ENCODE measurements around the gene SDR42E1. TPM values are rescaled to one million over a fixed set of nuclear protein-coding genes. Genes with fewer than 3 reads are reported as not detected.

SDR42E1 gene
- total and polyA plus RNA-seq, 10 of the 15 experiments (the other 5 are each of a cell fraction or from before 2014, with no cell fraction given) = 1.4 to 5.5 (median 2.3) TPM

GRCh38 chr16:82016263-82016662, 5.0 kb upstream of the SDR42E1 start:
- H3K27me3 ChIP-seq (replicated peaks in 1 of 2; ENCODE audit: control insufficient read depth in 2 of 2, insufficient read depth in 2 of 2, low read length in 1 of 2) = no peaks in the 10 kb centered on the region
- no peak overlapping the region for H3K4me3 ChIP-seq
- BruUV-seq (replicated peaks) = no TSS peak
- WGBS (ENCODE audit: insufficient coverage, insufficient replicate concordance, low lambda C conversion rate, missing lambda C conversion rate) = 33% methylated on average over 7 of the region's 7 CpGs
- DNase-seq (ENCODE audit: low read depth, low spot score) (no peak), ATAC-seq (no peak), FAIRE-seq (no peak)
- intact Hi-C loops (cut with micrococcal nuclease; ENCODE audit: unreplicated experiment) = no loop called here
- no peak overlapping the region for H3K4me2 ChIP-seq (ENCODE audit: control insufficient read depth, insufficient read depth)
- no peak overlapping the region for H3K9ac ChIP-seq (ENCODE audit: control insufficient read depth, insufficient read depth, low read length)
- no peaks in the 10 kb centered on the region for H4K20me1 ChIP-seq (ENCODE audit: control insufficient read depth, insufficient read depth)
- no peaks in the 10 kb centered on the region for H3K4me1 ChIP-seq (ENCODE audit: control insufficient read depth, insufficient read depth, low read length)
- ChIA-PET RAD21 (ENCODE audit: unreplicated experiment) (no interaction called here), POLR2A (no interaction called here), SMC1A (ENCODE audit: uncharacterized antibody, unreplicated experiment) (no interaction called here), CTCF (no interaction called here)
- TF ChIP-seq CEBPB (IDR thresholded peaks at IDR 0.05; ENCODE audit: borderline replicate concordance in 1 of 2, low read depth in 2 of 2, low read length in 2 of 2) (no peak), RAD21 (IDR thresholded peaks at IDR 0.05; ENCODE audit: insufficient read depth, low read depth, low read length) (no peak), KDM1A (IDR thresholded peaks at IDR 0.05; ENCODE audit: borderline replicate concordance) (no peak)
- in situ Hi-C loops (cut with MboI) = no loop called here
- H3K9me3 ChIP-seq (replicated peaks; ENCODE audit: control insufficient read depth, insufficient read depth, low read length) = no peaks in the 10 kb centered on the region; the same call in 2 of the 3 replicates
- no peaks in the 10 kb centered on the region for H3K79me2 ChIP-seq (ENCODE audit: control insufficient read depth, insufficient read depth, low read length)
- no peaks in the 10 kb centered on the region for H3K36me3 ChIP-seq (ENCODE audit: control insufficient read depth in 2 of 2, insufficient read depth in 2 of 2, low read length in 1 of 2)
- H2AFZ ChIP-seq (ENCODE audit: control insufficient read depth, low read depth, low read length) = no peak overlapping the region
- H3K27ac ChIP-seq (ENCODE audit: control insufficient read depth, insufficient read depth) = no peak overlapping the region

GRCh38 chr16:82013139-82013538, 1.9 kb upstream of the SDR42E1 start:
- DNase-seq (ENCODE audit: low read depth, low spot score) = no peak
- TF ChIP-seq RUNX3 (IDR thresholded peaks at IDR 0.05; ENCODE audit: low read length) (no peak), CTCF (IDR thresholded peaks at IDR 0.05 in 2 of 3, conservative IDR thresholded peaks at IDR 0.05 in 1 of 3; ENCODE audit: control insufficient read depth in 2 of 3, extremely low read depth in 1 of 3, insufficient read depth in 1 of 3, low read depth in 3 of 3, low read length in 3 of 3) (no peak), ESRRA (IDR thresholded peaks at IDR 0.05; ENCODE audit: low read length) (no peak), CHD2 (IDR thresholded peaks at IDR 0.05; ENCODE audit: borderline replicate concordance, low read depth, low read length) (no peak)
- Histone ChIP-seq H3K36me3 (ENCODE audit: control insufficient read depth in 2 of 2, insufficient read depth in 2 of 2, low read length in 1 of 2) (no peaks in the 10 kb centered on the region), H3K27ac (ENCODE audit: control insufficient read depth, insufficient read depth) (no peak overlapping the region), H3K9me3 (replicated peaks; ENCODE audit: control insufficient read depth, insufficient read depth, low read length) (peaks cover 9% of the 10 kb centered on the region; the same call in 1 of the 3 replicates), H3K79me2 (ENCODE audit: control insufficient read depth, insufficient read depth, low read length) (no peaks in the 10 kb centered on the region), H2AFZ (ENCODE audit: control insufficient read depth, low read depth, low read length) (no peak overlapping the region), H3K9ac (ENCODE audit: control insufficient read depth, insufficient read depth, low read length) (no peak overlapping the region), H3K4me1 (ENCODE audit: control insufficient read depth, insufficient read depth, low read length) (no peaks in the 10 kb centered on the region), H3K27me3 (replicated peaks in 1 of 2; ENCODE audit: control insufficient read depth in 2 of 2, insufficient read depth in 2 of 2, low read length in 1 of 2) (no peaks in the 10 kb centered on the region), H4K20me1 (ENCODE audit: control insufficient read depth, insufficient read depth) (no peaks in the 10 kb centered on the region), H3K4me3 (no peak overlapping the region), H3K4me2 (ENCODE audit: control insufficient read depth, insufficient read depth) (no peak overlapping the region)
- intact Hi-C loops (cut with micrococcal nuclease; ENCODE audit: unreplicated experiment) = no loop called here
- CTCF ChIA-PET = no interaction called here
- POLR2A ChIA-PET = no interaction called here
- ATAC-seq = no peak
- no TSS peak for BruUV-seq (replicated peaks)
- SMC1A ChIA-PET (ENCODE audit: uncharacterized antibody, unreplicated experiment) = no interaction called here
- WGBS (ENCODE audit: insufficient coverage, insufficient replicate concordance, low lambda C conversion rate, missing lambda C conversion rate) = 4% methylated on average over 2 of the region's 2 CpGs
- RAD21 ChIA-PET (ENCODE audit: unreplicated experiment) = no interaction called here
- FAIRE-seq = no peak
- in situ Hi-C loops (cut with MboI) = no loop called here
